Activated CD4-positive, CD25-positive, alpha-beta regulatory T cell treated with anti-CD3 and anti-CD28 coated beads, Interleukin-2, amount 50 U/mL, for 72 hours (primary cell): ENCODE results near the gene GIMAP2.
"Not testable (repeated sequence)": the region's sequence is repeated elsewhere in the genome, so short reads cannot be mapped to it uniquely, and the experiment has no call there.

Source experiments
- DNase-seq: peaks from one replicate; pipeline ENCODE4 v3.0.0; 2021

GIMAP2 gene

DNA sequence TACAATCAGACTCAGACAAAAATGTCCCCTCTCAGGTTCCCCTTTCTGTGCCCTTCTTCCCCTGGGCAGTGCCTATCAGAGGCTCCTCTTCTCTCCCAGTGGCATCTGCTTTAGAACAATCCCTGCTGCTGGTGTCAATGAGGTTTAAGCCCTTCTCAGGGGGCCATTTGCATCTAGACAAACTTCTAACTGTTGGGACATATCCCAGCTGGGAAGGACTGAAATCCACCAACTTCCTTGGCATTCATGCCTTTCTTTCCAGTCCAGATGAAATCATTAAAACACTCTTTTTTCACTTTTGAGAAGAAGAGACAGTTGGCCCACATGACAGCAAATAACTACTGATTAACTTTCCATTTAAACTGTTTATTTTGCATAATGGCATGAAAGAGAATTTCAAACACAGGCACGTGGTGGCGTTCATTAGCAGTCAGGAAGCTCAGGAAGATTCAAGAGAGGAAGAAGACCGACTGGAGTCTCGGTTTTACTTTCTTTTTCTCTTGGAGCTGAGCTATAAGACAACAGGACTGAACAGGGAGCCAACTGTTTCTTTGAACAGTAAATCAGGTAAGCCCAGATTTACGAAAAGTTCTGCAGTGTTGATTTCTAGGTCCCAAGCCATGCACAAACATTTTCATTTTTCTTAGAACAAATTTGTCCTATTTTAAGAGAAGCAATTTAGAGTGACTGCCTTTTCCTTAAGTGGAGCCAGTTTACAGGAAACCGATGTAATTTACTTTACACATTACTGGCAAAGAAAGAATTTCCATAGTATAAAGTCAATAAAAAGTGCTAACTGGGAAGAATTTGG lies at the start of gene GIMAP2:
GIMAP2 (plus strand) TSS at position 488 of the 811 bp plus-strand sequence. CDS start 1,354 bp downstream, outside the sequence.
- no peak for DNase-seq

- DNase-seq = no peak
Measured at GRCh38 chr7:150641854-150642253, 43.7 kb upstream of the GIMAP2 start.

DNA sequence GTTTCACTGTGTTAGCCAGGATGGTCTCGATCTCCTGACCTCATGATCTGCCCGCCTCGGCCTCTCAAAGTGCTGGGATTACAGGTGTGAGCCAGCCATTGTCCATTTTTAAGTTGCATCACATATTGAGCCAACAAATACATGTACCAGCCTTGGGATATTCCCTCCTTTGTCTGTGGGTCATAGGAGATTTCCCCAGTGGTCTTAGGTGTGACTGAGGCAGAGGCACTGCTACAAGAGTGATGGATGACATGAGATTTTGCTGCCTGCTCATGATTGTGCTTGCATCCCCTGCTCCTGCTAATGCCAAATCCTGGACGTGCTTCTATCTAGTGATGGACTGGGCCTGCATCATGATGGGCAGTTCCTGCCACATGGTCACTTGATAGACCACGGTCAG lies 42.6 kb upstream of the GIMAP2 start:
- DNase-seq = no peak

DNA sequence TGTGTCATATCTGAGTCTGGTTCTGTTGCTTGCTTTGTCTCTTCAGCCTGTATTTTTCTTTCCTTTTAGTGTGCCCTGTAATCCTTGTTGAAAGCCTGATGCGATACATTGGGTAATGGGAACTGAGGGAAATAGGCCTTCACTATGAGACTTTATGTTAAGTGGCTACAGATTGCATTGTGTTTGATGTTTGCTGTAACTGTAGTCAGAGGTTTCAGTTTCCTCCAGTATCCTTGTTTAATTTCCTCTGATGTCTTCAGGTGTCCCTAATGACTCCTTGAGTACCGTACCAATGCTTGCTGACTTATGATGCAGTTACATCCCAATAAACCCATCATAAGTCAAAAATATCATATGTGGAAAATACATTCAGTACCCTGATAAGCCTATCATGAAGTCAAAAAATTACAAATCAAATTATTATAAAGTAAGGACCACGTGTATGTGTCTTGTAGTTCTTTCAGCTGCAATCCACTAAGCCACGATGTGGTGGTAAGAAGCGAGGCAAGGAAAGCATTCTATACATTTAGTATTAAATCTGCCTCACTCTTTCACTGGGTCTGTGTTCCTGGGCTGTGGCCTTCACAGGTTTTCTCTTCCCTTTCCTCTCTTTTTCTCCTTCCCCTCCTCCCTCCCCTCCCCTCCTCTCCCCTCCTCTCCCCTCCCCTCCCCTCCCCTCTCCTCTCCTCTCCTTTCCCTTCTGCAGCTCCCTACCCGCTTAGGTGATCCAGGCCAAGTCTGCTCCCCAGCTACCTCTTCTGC lies 40.1 kb upstream of the GIMAP2 start:
- DNase-seq = no peak

GRCh38 chr7:150648353-150649079 lies 37.0 kb upstream of the GIMAP2 start:
- no peak for DNase-seq

GRCh38 chr7:150649080-150649385 lies 36.5 kb upstream of the GIMAP2 start:
- no peak for DNase-seq

DNA sequence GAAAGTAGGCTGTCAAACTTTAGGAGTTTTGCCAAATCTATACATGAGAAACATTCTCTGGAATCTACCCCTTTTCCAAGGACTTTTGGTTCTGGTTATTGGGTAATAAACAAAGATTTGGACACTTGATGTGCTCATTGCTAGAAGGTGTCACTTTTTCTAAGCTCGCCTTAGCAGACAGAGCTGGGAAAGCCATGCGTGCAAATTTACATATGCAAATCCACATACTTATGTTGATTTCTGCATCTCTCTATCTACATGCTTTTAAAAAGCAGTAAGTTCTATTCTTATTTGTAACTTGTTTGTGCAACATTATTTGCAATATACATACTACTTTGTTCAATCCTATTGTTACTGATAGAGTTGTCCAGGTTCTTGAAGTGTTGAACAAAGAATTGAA lies 30.8 kb upstream of the GIMAP2 start:
- DNase-seq = no peak

GRCh38 chr7:150656047-150656446 lies 29.5 kb upstream of the GIMAP2 start:
- DNase-seq = no peak

DNA sequence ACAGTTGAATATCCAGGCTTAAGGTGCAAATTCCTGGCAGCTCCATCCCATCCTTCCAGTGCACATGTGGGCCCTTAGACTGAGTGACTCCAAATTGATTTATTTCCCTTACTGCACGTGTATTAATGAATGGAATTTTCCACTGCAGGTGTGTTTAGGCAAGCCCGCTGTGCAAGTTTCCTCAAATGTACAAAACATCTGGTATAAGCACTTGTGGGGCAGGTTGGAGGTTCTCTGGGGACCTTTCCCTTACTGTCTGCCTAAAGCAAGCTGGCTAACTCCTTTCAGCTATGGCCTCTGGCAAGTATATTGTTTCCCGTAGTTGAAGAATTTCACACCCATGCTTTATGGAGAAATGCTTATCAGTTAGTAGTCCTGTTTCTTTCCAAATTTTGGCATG lies 28.0 kb upstream of the GIMAP2 start:
- no peak for DNase-seq

DNA sequence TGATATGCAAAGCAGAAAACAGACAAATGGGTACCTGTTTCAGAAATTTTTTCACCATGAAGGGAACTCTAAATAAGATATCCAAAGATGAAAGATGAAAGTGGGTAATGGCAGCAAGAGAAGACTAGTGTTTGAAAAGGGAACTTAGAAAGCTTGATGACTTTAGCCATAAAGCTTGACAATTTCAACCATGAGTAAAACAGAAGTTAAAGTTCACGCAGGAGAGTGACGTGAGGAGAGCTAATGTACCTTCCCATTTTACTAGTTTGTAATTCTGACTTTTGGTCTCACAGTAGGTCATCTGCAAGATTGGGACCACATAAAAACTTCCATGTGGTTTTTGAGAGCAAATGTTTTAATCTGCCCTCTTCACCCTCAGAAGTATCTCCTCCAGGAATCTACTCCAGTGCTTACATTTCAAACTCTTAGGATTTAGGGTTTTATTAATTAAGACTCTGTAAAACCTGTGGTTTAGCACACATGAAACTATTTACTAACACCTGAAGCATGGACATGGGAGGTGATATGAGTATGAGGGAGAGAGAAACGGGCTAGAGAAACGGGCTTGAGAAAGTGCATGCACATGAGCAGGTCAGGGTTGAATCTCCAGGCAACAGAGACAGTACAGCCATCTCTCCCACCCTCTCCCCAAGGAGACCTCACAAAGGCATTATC lies 24.4 kb upstream of the GIMAP2 start:
- no peak for DNase-seq

GRCh38 chr7:150662821-150663220 lies 22.7 kb upstream of the GIMAP2 start:
- not testable (repeated sequence) for DNase-seq

DNA sequence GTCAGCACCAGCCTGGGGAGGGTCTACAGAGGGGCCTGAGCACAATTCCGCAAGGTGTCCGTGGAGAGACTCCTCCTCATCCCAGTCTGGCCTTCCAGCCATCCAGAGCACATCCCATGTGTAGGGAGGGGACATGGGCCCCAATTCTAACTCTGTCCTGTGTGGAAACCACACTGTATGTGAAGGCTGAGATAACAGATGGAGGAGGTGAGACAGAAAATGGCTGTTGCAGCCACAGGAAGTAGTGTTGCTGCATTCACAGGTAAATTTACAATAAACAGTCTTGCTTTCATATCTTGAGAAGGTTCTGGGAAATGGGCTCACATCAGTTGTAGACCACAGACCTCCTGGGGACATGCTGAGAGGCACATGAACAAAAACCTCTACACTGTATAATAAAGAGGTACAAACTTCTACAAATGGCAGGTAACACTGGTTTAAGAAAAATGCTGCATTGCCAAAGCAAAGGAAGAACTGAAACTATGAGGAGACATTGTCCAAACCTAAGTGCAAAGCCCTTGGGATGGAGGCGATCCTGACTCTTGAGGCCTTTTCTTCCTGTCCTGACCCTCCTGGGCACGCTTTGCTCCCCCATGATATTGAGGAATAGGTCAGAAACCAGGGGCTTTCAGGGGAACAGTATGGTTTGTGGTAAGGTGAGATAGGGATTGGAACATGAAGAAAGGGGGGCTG lies 21.6 kb upstream of the GIMAP2 start:
- DNase-seq = no peak

- DNase-seq = no peak
Measured at GRCh38 chr7:150665089-150665748, 20.3 kb upstream of the GIMAP2 start.

DNA sequence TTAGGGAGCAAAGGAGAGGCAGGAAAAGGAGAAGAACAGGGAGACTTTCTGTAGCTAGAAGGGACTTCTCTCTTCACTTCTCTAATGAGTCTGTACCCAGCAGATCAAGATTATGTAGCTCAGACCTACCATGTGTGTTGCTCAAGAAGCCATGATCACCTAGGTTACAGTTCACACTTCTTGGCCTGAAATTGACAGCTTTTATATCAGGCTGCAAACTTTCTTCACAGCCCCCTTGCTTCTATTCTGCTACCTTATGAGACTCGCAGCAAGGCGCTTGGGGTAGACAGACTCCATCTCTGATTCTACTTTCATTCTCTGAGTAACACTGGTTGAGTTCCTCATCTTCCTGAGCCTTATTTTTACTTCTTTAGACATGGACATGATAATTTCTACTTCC lies 19.6 kb upstream of the GIMAP2 start:
- DNase-seq = no peak

DNA sequence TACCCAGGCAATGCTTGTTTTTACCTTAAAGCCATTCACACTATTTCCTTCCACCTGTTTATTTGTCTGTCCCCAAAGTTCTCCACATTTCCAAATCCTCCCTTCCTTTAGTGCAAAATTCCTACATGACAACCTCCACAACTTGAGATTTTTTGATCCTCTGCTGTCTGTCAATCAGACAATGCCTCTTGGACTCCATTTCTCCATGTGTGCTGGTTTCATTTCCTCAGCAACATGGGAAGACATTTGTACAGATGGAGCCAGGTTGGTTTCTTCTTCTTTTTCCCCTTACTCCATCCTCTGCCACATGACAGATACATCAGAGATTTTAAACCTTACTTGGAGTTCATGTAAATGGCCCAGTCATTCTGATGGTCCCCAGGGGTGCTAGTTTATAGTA lies 19.1 kb upstream of the GIMAP2 start:
- DNase-seq = no peak

DNA sequence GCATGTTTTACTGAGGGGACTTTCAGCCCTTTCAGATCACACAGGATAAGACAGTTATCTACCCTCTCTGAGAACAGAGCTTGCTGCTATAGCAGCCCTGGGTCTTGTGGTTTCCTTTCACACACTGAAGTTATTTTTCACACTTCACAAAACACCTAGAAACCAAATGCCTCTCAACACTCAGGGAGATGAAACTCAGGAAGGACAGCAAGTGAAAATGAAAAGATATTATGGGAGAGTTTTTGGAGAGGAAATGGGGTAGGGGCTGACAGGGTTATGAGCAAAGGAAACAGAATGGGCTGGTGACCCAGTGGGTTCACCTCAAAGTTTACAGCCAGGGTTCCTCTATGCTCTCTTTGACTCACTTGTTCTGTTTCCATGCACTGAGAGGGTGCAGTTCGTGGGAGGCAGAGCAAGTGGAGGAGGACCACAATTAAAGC lies 17.0 kb upstream of the GIMAP2 start:
- peak; percentile 48 for DNase-seq

DNA sequence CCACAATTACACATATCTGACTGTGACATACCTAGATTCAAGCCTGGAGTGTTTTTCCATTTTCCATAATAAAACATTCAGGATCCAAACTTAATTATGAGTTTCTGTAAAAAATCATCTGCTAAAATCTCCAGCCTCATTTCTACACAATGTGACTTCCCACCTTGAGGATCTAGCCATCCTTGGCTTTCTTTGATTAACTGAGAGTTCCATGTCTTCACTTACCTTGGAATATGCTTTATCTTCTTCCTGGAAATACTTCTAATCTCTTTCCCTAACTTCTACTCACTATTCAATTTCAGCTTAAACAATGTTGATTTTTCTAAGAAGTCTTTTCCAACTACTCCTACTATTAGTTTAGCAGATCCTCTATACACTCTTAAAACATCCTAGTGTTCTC lies 16.5 kb upstream of the GIMAP2 start:
- DNase-seq = no peak

- not testable (repeated sequence) for DNase-seq
Measured at GRCh38 chr7:150671798-150672585, 13.5 kb upstream of the GIMAP2 start.

GRCh38 chr7:150675714-150676113 lies 9.8 kb upstream of the GIMAP2 start:
- no peak for DNase-seq

DNA sequence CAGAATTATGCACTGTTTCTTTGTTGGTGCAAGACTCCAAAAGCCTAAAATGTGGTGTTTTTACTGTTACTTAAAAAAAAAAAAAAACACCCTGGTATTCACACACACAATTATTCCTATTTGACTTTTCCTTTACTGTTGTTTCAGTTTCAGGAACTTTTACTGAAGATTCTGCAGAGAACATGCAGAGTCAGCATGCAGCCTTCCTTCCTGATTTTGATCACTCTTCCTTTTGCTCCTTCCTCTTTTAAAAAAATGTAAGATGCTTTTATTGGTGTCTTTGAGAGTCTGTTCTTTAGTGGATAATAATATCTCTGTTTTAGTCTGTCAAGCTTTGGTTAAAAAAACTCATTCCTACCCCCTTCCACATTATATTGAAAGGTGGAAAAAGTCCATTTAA lies 9.2 kb upstream of the GIMAP2 start:
- not testable (repeated sequence) for DNase-seq

DNA sequence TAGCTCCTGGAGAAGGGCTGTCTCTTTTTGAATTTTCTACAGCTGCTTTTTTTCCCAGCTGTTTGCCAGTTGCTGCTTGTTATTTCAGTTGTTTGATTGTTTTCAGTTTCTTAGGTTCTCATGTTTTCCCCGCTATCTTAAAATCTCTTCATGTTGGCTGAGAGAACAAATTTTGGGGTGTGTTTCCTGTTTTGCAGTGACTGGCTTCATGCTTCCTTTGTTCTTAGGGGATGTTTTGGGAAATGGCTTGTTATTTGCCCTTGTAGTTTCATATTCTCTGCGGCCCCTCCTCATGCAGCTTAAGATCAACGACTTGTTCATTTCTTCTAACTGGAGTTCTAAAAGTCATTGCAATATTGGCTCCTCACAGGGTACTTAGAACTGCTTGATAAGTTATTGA lies 8.7 kb upstream of the GIMAP2 start:
- not testable (repeated sequence) for DNase-seq
